Fibroblast of lung (primary cell): ENCODE results near the gene FGF2.

ENCODE experiments used
- CTCF ChIP-seq, 2 donors: IDR thresholded peaks in 1 of 2; conservative IDR thresholded peaks in 1 of 2; 1 replicate in 1 of 2; 2 replicates in 1 of 2; pipeline ENCODE4 v1.5.1; 2011 to 2012; ENCODE audit warnings: low read length in 2 of 2, control low read depth in 1 of 2, inconsistent platforms in 1 of 2, low read depth in 1 of 2, mild to moderate bottlenecking in 1 of 2
- EZH2 ChIP-seq: IDR thresholded peaks from 2 replicates; pipeline ENCODE4 v1.5.1; 2012; ENCODE audit warnings: low read length, control low read depth, mild to moderate bottlenecking; ENCODE audit errors: missing control alignments

DNA sequence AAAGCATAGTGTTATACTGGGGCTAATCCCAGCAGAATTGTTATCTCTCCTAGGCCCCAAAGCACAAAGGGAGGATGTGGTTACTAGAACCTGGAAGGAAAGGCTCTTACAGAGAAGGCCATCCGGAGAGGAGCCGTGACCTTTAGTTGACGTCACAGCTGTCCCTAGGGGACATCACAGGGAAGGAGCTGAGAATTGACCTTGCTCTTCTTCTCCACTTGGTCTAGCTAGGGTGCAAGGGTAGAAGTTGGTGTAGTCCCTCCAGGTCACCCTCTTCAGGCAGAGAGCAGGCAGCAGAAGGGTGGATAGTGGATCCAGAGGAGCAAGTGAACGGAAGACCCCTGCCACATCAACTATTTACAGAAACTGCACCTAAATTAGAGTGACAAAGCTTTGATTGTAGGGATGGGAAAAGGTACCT is 22.8 kb upstream of the FGF2 start:
- TF ChIP-seq CTCF (conservative IDR thresholded peaks at IDR 0.05 in 1 of 2, IDR thresholded peaks at IDR 0.05 in 1 of 2; ENCODE audit: low read depth in 1 of 2, low read length in 2 of 2) (no peak), EZH2 (no peak)
